HL-60 (cell line): Measurements from ENCODE around the gene CCR5AS.

Experiments
- CTCF ChIP-seq: IDR thresholded peaks from one replicate; pipeline ENCODE4 v1.5.1; 2011; ENCODE audit warnings: low read length, control low read depth, inconsistent platforms; ENCODE audit not compliant: insufficient read depth
- GABPA ChIP-seq: IDR thresholded peaks from 2 replicates; pipeline ENCODE4 v1.6.1; 2012; ENCODE audit warnings: low read depth
- POLR2AphosphoS5 ChIP-seq: IDR thresholded peaks from 2 replicates; pipeline ENCODE4 v1.6.1; 2012; ENCODE audit warnings: low read depth
- REST ChIP-seq: IDR thresholded peaks from 2 replicates; pipeline ENCODE4 v1.6.1; 2012; ENCODE audit warnings: low read depth; ENCODE audit not compliant: insufficient replicate concordance

- TF ChIP-seq REST = no peak
- no peak for TF ChIP-seq CTCF
- no peak for TF ChIP-seq POLR2AphosphoS5
- TF ChIP-seq GABPA = no peak
Measured at GRCh38 chr3:46435081-46435726, 28.3 kb upstream of the CCR5AS start.
